ENCODE data around the gene BNIP2. TPM values are rescaled to one million over a fixed set of nuclear protein-coding genes. Genes with fewer than 3 reads are reported as not detected.
A peak's percentile ranks its signal among the peaks of the same experiment; 100 is the strongest.

Gene BNIP2
- total RNA-seq, 2 experiments from 2014 or later: 65.3 to 108 TPM

GRCh38 chr15:59694779-59695178 is 5.7 kb upstream of the BNIP2 start:
- no peak overlapping the region for H3K4me2 ChIP-seq (ENCODE audit: low read length)
- no peak overlapping the region for H3K4me3 ChIP-seq (ENCODE audit: low read depth, low read length, poor library complexity, severe bottlenecking)
- H3K9me3 ChIP-seq (ENCODE audit: low read length): no peaks in the 10 kb centered on the region
- H4K20me1 ChIP-seq (ENCODE audit: insufficient read depth, low read length): no peaks in the 10 kb centered on the region
- intact Hi-C loops (cut with micrococcal nuclease; ENCODE audit: unreplicated experiment): loop anchor here (5.0 to 10.0 kb wide), 3 partner anchors 430 to 828 kb away; no protein-coding TSS in a partner anchor
- DNase-seq (ENCODE audit: low spot score): no peak
- BruUV-seq (replicated peaks): no TSS peak
- H3K4me1 ChIP-seq (ENCODE audit: insufficient read depth, low read length, poor library complexity, severe bottlenecking): peaks cover 14% of the 10 kb centered on the region
- TF ChIP-seq EZH2phosphoT487 (IDR thresholded peaks at IDR 0.05; ENCODE audit: borderline replicate concordance, low read depth, low read length) (no peak), CTCF (conservative IDR thresholded peaks at IDR 0.05; ENCODE audit: low read length) (no peak)
- no peak overlapping the region for H2AFZ ChIP-seq (ENCODE audit: low read length)
- H3K36me3 ChIP-seq (ENCODE audit: insufficient read depth, low read length): no peaks in the 10 kb centered on the region
- no peaks in the 10 kb centered on the region for H3K9me2 ChIP-seq (ENCODE audit: insufficient read depth, low read length)
- H3K79me2 ChIP-seq (ENCODE audit: insufficient read depth, low read depth, low read length): no peaks in the 10 kb centered on the region
- ChIA-PET POLR2A (no interaction called here), CTCF (ENCODE audit: unreplicated experiment) (no interaction called here)
- no peak overlapping the region for H3K27ac ChIP-seq (ENCODE audit: low read depth, low read length, poor library complexity, severe bottlenecking)

DNA sequence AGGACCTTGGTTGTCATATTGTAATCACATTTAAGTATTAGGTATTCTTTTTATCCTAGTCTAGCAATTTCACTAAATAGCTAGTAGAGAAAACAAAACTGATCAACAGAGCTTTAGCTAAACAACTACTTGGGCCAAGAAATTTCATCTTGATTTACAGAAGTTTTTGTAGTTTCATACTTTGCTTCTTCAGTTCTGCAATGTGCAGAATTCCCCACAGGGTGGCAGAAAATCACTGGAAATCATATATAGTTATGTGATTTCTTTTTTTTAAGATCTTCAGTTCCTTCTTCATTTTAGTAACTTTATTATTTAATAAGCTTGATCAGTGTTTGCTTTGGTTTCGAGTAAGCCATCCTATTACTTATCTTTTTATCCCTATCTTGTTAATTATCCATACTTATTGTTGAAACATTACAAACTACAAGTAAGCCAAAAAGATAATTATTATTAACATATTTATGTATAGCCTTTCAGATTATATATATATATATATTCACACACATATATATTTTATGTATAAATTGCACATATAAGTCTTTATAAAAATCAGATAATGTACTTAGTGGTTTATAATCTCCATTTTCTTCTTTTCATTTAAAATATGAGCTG is 2.2 kb upstream of the BNIP2 start:
- ChIA-PET POLR2A (interaction anchor here (0.6 to 0.7 kb wide), 6 partner anchors 25 to 646 kb away, joined by 3 to 4 read pairs (median 4); no protein-coding TSS in a partner anchor), CTCF (ENCODE audit: unreplicated experiment) (no interaction called here)
- Histone ChIP-seq H2AFZ (ENCODE audit: low read length) (no peak overlapping the region), H3K4me2 (ENCODE audit: low read length) (0 out of 2 replicates have a peak overlapping the region, but pooled peaks have one; percentile 5), H3K36me3 (ENCODE audit: insufficient read depth, low read length) (peaks cover 7% of the 10 kb centered on the region), H4K20me1 (ENCODE audit: insufficient read depth, low read length) (peaks cover 11% of the 10 kb centered on the region; the same call in 1 of the 2 replicates), H3K4me3 (ENCODE audit: low read depth, low read length, poor library complexity, severe bottlenecking) (no peak overlapping the region), H3K4me1 (ENCODE audit: insufficient read depth, low read length, poor library complexity, severe bottlenecking) (peaks cover 28% of the 10 kb centered on the region), H3K9me3 (ENCODE audit: low read length) (no peaks in the 10 kb centered on the region), H3K9me2 (ENCODE audit: insufficient read depth, low read length) (no peaks in the 10 kb centered on the region), H3K79me2 (ENCODE audit: insufficient read depth, low read depth, low read length) (peaks cover 27% of the 10 kb centered on the region), H3K27ac (ENCODE audit: low read depth, low read length, poor library complexity, severe bottlenecking) (no peak overlapping the region)
- no TSS peak for BruUV-seq (replicated peaks)
- DNase-seq (ENCODE audit: low spot score): peak; percentile 71
- no peak; the same call in 1 of the 2 replicates for TF ChIP-seq EZH2phosphoT487 (IDR thresholded peaks at IDR 0.05; ENCODE audit: borderline replicate concordance, low read depth, low read length)
- peak; percentile 92 for TF ChIP-seq CTCF (conservative IDR thresholded peaks at IDR 0.05; ENCODE audit: low read length)
- intact Hi-C loops (cut with micrococcal nuclease; ENCODE audit: unreplicated experiment): loop anchor here (5.0 to 10.0 kb wide), 3 partner anchors 434 to 831 kb away; no protein-coding TSS in a partner anchor
